NCI-H524 (cell line): ENCODE measurements around the gene ZNF362.
A peak's percentile ranks its signal among the peaks of the same experiment; 100 is the strongest.
"Not testable (repeated sequence)": the region's sequence is repeated elsewhere in the genome, so short reads cannot be mapped to it uniquely, and the experiment has no call there.

ENCODE experiments used
- DNase-seq, 2 experiments: peaks; one replicate each; lab custom pipeline; 2025; lab: John Stamatoyannopoulos, UW

Gene ZNF362

DNA sequence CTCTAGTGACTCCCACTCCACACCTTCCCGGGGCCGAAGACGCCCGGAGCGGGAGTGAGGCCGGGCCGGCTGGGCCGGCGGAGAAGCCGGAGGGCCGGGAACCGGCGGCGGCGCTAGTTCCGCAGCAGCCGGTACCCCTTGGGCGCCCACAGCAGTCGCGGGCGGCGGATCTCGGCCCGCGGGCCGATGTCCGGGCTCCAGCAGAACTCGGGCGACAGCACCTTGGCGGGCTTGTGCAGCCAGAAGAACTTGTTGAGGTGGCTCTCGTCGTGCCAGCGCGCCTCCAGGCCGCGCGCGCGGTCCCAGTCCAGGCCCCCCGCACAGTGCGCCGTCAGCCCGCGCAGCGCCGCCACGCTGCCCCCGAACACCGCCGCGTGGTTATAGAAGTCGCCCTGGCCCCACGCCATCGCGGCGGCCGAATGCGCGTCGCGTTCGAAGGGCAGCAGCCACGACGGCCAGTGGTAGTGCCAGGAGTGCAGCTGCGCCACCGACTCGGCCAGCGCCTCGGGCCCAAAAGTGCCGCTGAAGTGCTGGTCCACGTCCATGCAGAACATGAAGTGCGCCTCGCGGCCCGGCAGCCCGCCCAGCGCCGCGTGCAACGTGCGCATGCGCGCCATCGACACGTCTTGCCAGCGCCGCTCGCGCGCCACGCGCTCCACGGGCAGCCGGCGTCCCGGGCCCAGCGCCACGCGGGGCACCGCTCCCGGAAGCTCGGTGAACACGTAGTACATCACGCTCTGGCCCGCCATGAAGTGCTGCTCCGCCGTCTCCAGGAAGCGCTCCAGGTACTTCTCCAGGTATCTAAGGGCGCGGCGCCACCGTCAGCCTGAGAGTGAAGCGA lies 50.6 kb downstream of the ZNF362 start:
- DNase-seq = no peak

DNA sequence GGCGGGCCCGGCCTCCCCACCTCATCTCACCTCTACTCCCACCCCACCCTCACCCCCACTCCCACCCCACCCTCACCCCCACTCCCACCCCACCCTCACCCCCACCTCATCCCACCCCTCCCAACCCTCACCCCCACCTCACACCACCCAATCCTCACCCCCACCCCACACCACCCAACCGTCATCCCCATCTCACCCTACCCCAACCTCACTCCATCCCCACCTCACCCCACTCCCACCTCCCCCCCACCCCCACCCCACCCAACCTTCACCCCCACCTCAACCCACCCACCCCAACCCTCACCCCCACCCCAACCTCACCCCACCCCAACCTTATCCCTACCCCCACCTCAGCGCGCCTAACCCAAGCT lies 51.2 kb downstream of the ZNF362 start:
- no peak for DNase-seq

DNA sequence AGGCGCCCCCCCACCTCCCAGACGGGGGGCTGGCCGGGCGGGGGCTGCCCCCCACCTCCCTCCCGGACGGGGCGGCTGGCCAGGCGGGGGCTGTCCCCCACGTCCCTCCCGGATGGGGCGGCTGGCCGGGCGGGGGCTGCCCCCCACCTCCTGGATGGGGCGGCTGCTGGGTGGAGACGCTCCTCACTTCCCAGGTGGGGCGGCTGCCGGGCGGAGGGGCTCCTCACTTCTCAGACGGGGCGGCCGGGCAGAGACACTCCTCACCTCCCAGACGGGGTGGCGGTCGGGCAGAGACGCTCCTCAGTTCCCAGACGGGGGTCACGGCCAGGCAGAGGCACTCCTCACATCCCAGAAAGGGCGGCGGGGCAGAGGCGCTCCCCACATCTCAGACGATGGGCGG lies 53.1 kb downstream of the ZNF362 start:
- DNase-seq = not testable (repeated sequence)

DNA sequence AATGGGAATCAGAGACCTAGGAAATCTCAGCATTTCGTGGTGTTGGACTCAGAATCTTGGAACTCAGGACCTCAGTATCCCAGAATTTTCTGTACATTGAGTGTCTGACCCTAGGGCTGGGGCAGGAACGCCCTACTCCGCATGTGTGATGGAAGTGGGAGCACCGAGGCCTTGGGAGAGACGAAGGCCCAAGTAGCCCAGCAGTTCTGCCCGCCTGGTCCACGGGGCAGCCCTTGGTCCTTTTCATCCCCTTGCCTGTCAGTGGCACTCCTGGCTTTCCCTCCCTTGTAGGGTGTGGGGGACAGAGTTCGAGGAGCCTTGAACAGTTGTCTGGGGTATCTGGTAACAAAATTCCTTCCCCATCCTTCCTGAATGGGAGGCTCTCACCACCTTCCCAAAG lies 54.4 kb downstream of the ZNF362 start:
- DNase-seq = no peak

DNA sequence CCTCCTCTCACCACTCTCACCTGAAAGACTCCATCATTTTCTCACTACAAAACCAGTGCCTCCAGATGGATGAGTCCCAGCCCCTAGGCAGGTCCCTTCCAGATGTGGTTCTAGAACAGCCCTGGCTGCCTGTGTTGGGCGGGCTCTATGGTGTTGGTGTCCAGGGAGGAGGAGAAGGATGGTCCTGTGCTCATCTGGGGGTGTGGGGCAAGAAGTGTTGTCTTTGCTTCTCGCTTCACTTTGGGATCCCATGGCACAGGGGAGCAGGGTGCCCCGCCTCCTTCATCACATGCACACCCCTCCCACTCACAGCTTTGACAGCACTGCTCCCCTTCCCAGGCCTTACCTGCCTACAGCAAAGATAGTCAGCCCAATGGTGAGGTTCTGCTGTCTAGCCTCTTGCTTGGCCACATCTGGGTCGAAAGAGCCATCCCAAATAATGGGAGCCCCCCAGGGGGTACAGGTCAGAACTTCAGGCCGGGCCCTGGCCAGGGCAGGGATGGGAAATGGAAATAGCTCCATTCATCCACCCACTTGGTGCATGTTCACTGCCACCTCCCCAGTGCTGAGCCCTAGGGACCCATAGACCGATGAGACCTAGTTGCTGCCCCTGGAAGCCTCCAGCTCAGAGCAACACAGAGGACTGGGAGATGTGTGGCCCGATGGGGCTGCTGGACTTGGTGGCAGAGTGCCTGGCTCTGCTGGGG lies 55.6 kb downstream of the ZNF362 start:
- DNase-seq = no peak

DNA sequence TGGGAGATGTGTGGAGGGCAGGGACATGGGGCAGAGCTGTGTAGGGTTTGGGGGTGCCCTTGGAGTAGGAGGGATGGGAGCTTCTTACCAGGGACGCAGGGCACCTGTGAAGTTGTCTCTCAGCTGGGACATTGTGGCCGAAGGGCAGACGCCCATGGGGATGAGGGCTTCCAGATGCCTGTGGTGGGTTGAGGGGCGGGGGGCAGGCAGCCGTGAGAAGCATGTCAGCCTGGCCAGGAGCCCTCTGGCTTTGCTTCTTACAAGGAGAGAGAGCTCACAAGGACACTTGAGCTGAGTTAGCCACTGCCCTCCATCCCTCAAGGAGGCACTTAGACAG lies 56.1 kb downstream of the ZNF362 start:
- DNase-seq = peak; percentile 7 to 40

DNA sequence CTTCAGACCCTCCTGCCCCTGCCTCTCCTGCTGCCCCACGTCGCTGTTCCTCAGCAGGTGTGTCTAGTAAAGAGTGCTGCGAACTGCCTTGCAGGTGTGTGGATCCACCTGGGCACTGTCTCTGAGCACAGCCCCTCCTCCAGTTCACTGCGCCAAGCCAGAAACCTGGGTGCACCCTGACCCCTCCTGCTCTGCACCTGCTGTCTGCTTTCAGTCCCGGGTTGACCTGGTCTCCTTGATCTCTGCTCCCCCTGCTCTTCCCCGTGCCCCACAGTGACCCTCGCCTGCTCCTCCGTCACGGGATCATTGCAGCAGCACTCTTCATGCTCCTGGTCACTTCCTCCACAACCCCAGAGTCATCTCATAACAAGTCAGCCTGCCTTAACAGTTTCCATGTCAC lies 58.1 kb downstream of the ZNF362 start:
- DNase-seq = no peak

DNA sequence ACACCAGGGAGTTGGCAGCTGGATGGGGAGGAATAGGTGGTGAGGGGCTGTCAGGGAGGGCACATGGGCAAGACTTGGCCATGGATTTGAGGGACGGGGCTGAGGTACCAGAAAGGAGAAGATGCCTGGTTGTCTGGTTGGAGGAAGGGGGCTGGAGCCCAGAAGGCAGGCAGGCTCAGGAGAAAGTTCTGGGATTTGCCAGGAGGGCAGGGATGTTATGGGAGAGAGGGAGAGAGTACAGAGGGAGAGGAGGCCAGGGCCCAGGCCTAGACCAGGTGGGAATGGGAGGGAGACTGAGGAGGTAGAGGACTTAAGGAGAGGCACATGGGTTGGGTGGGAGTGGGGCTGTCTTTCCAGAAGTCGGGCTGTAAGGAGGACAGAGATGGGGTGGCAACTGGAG lies 60.3 kb downstream of the ZNF362 start:
- no peak for DNase-seq

DNA sequence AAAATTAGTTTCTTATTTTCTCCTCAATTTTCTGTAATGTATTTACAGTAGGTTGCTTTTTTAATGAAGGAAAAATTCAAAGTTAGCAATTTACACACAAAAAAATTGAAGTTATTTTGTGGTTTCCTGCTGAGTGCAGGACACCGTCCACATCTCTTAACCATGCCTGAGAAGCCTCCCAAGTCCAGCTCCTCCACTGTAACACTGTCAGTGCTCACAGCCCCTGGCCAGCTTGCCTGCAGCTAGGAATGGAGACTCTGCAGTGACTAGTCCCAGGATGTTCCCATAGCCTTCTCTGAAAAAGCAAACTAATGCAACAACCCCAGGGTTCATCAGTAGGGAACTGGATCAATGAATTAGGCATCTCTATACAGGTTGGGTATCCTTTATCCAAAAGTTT lies 61.1 kb downstream of the ZNF362 start:
- no peak for DNase-seq

DNA sequence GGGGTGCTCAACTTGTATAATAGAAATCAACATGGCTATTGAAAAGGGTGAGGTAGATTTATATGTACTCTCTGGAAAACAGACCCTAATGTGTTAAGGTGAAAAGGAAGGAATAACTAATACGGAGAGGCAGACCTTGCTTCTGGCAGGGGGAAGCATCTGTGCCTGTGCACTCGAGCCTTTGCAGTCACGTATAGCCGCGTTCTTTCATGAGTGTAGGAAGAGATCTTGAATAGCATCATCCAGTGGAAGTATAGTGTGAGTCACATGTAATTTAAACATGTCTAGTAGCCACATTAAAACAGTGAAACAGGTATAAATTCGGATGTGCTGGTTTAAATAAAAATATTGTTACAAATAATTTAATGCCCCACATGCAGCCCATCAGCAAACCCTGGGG lies 61.7 kb downstream of the ZNF362 start:
- no peak for DNase-seq

DNA sequence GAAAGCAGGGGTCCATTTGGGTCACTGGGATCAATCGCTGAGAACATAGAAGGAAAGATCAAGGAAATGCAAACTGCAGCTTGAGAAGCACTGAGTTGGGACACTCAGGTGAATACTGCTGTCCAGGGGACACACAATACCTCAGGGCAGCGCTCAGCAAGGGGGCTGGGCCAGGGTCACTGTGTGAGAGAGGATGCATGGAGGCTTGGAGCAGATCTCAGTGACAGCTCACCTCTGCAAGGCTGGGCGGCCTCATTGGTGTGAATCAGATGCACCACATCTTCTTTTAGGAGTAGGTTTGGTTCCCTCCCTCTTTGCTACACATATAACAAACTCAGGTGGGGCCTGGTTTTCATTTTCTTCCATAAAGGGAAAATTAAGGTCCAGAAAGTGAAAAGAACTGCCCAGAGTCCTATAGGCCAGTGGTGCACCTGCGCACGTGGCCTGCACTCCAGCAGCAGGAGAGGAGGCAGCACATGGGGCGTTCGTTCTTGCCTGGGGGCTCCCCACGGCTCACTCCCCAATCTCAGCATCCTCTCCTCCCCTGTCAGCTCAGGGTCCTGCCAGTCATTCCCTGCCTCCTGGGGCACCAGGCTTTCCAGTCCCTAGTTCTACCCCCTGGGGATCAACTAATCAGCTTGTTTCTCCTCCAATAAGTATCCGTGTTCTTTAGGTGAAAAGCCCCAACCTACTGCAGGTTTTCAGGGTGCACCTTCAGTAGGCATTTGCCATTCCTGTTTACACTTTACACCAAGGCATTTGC lies 63.1 kb downstream of the ZNF362 start:
- DNase-seq = no peak

DNA sequence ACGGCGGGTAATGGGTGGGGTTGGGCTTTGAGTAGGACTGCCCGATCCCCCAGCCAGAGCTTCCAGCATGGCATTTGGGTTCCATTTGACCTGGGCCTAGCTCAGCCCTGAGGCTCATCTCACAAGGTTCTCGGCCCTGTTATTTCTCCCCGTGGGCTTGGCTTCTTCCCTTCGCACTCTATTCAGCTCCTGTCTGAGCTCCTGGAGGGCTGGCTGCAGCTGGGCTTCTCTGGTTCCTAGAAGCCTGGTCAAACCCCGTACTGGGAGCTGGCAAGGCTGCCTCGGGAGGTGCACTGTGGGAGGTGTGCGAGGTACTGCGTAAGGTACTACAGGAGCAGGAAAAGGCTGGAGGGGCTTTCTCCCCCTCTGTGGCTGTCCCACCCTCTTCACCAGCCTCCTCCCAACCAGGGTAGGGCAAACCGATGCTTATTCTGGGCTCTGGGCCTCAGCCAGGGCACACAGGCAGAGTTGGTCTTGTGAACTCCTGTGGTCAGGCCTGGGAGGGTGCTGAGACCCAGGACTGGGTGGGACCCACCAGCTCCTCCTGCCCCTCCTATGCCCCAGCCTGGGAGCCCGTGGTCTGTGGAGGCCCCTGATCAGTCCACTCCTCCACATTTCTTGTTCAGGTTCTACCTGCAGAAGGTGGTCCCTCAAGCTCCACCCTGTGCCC lies 63.8 kb downstream of the ZNF362 start:
- no peak for DNase-seq

DNA sequence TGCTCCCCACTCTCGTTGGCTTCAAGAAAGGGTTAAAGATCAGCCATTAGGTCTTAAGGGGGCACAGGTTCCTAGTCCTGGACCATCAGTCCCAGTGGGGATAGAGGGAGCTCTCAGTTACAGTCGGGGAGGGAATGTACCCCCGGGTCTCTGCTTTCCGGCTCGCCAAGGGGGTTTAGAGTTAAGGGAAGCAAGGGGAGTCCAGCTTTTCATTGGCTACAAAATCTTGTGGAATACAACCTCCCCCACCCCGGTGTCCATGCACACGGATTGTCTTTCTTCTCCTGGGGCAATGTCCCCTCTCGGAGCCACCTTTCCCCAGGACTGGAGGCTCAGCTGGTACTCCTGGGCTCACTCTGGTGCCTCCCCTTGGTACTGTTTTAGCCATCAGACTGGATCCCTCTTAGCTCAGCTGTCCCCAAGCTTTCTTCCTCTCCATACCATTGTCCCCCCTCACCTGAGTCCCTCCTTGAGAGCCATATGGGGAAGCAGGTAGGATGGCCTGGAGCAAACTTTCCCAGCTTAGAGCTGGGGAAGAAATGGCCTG lies 64.4 kb downstream of the ZNF362 start, which contains the start of gene A3GALT2:
Gene A3GALT2, minus strand, starts transcription at position 480 of the 547 bp plus-strand sequence. Its CDS starts 0 bp downstream, at position 480.
- no peak for DNase-seq

DNA sequence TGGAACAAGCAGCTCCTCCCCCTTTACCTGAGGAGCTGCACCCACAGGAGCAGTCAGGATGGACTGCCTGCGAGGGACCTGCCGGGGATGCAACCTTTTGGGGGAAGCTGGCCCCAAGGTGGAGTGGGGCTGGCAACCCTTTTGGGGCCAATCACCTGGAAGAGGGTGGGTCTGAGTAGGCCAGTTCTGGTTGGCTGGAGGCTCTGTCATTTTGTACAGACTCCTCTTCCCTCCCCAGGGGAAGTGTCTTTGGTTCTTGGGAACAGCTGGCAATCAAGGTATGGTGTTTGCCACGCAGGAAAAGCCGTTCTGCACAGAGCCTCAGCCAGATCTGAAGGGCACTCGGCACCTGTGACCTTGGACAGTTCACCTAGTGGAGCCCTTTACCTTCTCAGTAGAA lies 64.9 kb downstream of the ZNF362 start:
- peak in 1 of 2 experiments; percentile 9 for DNase-seq

DNA sequence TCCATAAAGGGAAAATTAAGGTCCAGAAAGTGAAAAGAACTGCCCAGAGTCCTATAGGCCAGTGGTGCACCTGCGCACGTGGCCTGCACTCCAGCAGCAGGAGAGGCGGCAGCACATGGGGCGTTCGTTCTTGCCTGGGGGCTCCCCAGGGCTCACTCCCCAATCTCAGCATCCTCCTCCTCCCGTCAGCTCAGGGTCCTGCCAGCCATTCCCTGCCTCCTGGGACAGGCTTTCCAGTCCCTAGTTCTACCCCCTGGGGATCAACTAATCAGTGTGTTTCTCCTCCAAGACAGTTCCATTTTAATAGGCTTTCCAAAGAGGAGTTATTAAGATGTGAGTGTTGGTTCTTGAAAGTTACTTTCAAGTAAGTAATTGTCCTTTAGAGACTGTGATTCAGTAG lies 65.8 kb downstream of the ZNF362 start:
- DNase-seq = no peak

DNA sequence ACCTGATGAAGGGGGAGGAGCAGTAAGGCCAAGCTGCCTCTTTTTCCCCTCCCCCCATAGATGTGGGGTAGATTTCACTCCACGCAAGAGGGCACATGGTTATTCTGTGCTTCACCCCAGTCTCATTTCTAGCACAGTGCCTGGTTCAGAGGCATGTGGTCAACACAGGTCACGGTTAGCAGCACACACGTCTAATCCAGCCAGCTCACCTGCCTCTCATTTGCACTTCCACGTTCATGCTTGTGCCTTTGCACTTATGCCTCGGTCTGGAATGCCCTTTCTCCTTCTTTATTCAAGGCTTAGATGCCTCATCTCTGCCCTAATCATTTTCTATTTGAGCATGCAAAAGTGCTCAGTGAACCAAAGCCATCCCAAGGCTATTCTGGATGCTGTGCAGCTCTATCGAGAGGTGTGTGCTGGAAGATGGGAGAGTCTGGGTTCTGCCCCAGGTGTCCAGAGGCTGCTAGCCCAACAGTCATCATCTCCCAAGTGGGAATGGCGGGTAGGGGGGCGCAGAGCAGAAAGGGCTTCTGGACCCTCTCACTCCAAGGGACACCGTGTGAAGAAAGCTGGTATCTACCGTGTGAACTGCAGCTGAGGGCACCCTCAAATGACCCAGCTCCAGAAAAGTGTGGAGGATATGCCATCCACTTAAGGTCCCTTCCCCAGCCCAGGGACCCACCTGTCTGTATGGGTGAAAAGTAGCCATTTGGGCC lies 66.7 kb downstream of the ZNF362 start:
- DNase-seq = no peak

DNA sequence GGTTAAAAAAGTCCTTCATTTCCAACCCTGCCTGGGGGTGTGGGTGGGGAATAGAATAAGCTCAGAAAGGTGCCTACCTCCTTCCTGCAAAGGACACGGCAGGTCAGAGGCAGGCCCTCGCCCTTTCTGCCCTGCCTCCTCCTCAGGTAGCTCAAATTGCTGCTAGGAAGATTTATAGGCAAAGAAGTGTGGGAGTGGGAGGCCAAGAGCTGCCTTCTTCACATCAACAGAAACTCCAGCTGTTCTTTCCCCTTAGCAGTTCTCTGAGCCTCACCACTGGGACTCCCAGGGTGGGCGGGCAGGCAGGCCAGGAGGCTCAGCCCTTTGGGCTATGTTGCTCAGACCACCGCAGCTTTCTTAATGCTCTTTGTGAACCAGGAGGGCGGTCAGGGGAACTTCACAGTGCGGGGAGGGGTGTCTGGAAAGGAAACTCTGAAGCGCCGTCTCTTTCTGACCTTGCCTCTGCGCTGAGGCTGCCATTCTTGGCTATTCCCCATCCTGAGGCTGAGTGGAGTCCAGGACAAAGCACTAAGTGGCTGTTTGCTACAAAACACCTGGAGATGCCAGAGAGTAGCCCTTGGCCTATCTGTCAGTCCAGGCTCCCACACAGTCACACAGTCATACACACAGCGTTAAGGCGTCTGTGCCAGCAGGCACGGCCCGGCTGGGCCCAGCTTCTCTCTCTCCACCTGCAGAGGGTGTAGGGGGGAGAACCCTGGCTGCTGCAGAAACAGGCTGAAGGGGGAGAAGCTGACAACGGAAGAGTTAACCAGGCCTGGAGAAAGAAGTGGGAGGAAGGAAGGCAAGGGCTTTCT lies 67.6 kb downstream of the ZNF362 start:
- DNase-seq = no peak

DNA sequence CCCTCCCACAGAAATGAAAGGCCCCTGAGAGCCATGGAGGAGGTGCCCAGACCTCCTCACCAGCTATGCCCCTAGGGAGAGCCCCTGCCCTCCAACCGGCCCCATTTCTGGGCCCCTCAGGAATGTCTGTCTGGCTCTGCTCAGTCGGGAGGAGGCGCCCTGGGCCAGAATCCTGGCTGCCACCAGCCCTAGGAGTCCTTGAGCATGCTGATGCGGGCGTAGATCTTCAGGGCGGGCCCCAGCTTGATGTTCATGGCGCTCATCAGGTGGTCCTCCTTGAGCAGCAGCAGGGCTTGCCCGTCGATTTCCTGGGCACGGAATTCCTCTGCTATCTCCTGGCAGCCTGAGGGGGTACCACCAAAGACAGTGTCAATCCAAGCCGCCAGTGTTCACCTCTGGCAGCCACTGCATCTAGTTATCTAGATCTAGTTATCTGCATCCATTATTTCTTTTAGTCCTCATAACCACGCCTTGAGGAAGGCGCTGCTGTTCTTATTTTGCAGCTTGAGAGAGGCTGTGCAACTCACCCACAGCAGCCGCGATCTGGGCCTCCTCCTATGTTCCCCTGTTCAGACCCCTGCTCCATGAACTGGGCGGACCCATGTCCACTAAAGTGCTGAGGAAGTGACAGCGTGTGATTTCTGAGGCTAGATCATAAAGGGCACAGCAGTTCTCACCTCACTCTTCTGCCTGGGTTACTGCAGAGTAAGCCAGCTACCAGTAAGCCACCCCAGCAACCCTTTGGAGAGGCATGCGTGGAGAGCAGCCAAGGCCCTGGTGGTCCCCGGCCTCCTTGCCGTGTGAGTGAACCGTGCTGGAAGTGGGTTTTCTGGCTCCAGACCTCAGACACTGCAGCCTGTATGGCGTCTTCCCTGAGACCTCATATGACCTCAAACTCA lies 68.6 kb downstream of the ZNF362 start:
- DNase-seq = no peak

DNA sequence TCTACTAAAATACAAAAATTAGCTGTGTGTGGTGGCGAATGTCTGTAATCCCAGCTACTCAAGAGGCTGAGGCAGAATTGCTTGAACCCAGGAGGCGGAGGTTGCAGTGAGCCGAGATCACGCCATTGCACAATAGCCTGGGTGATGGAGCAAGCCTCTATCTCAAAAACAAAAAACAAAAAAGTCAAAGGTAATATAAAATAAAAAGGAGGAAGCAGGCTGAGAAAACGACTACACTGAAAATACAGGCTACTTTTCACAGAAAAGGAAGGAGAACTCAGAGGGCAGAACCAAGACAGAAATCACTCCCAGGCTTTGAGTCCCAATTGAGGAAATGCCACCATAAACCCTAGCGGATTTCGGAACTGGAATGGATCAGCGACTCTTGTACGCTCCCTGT lies 70.5 kb downstream of the ZNF362 start:
- DNase-seq = no peak
